ENCODE measurements around the gene LRRC47.
"Not testable (repeated sequence)": the region's sequence is repeated elsewhere in the genome, so short reads cannot be mapped to it uniquely, and the experiment has no call there.

The LRRC47 gene

GRCh38 chr1:3814771-3815561 is 18.7 kb upstream of the LRRC47 start:
- no peak overlapping the region for H3K9ac ChIP-seq (ENCODE audit: low read length)
- no peaks in the 10 kb centered on the region for H3F3A ChIP-seq (ENCODE audit: insufficient read depth, low read length)
- no peak overlapping the region for H2AFZ ChIP-seq (ENCODE audit: low read length)
- no peak overlapping the region for H3K27ac ChIP-seq (ENCODE audit: low read length)
- H3K4me1 ChIP-seq (ENCODE audit: low read length): no peaks in the 10 kb centered on the region
- DNase-seq: no peak
- H3K36me3 ChIP-seq (replicated peaks; ENCODE audit: insufficient read depth, low read length): no peaks in the 10 kb centered on the region
- no peaks in the 10 kb centered on the region for H3K9me3 ChIP-seq (replicated peaks; ENCODE audit: insufficient read depth, low read length)
- no peaks in the 10 kb centered on the region for H4K20me1 ChIP-seq (ENCODE audit: insufficient read depth, low read length)
- H3K79me2 ChIP-seq (ENCODE audit: low read length): no peaks in the 10 kb centered on the region
- no peak for TF ChIP-seq EZH2phosphoT487 (IDR thresholded peaks at IDR 0.05; ENCODE audit: low read length)
- no peak for TF ChIP-seq CTCF (IDR thresholded peaks at IDR 0.05; ENCODE audit: low read length)
- no peak for TF ChIP-seq EZH2 (optimal IDR thresholded peaks at IDR 0.05; ENCODE audit: low read depth, low read length)
- no peak overlapping the region for H3K4me2 ChIP-seq (ENCODE audit: low read depth, low read length)
- no peak overlapping the region for H3K4me3 ChIP-seq (ENCODE audit: low read length)
- H3K27me3 ChIP-seq (replicated peaks; ENCODE audit: insufficient read depth, low read length): no peaks in the 10 kb centered on the region
- no peaks in the 10 kb centered on the region for H3K9me2 ChIP-seq (replicated peaks; ENCODE audit: insufficient read depth, low read length)

DNA sequence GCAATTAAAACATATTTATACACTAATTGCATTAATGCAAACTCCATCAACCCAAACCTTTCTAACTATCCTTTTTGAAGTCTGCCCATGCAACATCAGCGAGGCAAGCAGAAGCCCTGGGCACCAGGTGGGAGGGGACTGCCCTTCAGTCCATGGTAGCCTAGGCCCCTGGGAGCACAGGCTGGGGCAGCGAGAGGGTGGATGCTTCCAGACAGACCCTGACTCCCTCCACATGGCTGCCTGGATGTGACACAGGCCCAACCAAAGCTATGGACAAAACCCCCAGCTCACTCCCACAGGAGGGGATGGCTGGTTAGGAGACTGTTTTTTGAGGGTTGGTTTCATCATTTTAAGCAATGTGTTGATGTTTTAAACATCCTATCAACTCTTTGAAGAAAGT is 17.8 kb upstream of the LRRC47 start:
- Histone ChIP-seq H2AFZ (ENCODE audit: low read length) (no peak overlapping the region), H3K4me2 (ENCODE audit: low read depth, low read length) (no peak overlapping the region), H3K27me3 (replicated peaks; ENCODE audit: insufficient read depth, low read length) (no peaks in the 10 kb centered on the region), H3K79me2 (ENCODE audit: low read length) (no peaks in the 10 kb centered on the region), H3K9ac (ENCODE audit: low read length) (no peak overlapping the region), H3K4me3 (ENCODE audit: low read length) (no peak overlapping the region), H3K9me3 (replicated peaks; ENCODE audit: insufficient read depth, low read length) (no peaks in the 10 kb centered on the region), H3K9me2 (replicated peaks; ENCODE audit: insufficient read depth, low read length) (no peaks in the 10 kb centered on the region), H3F3A (ENCODE audit: insufficient read depth, low read length) (no peaks in the 10 kb centered on the region), H3K27ac (ENCODE audit: low read length) (no peak overlapping the region), H3K36me3 (replicated peaks; ENCODE audit: insufficient read depth, low read length) (no peaks in the 10 kb centered on the region), H4K20me1 (ENCODE audit: insufficient read depth, low read length) (no peaks in the 10 kb centered on the region), H3K4me1 (ENCODE audit: low read length) (no peaks in the 10 kb centered on the region)
- TF ChIP-seq CTCF (IDR thresholded peaks at IDR 0.05; ENCODE audit: low read length) (no peak), EZH2 (optimal IDR thresholded peaks at IDR 0.05; ENCODE audit: low read depth, low read length) (no peak), EZH2phosphoT487 (IDR thresholded peaks at IDR 0.05; ENCODE audit: low read length) (no peak)
- no peak for DNase-seq

GRCh38 chr1:3811595-3811911 is 15.3 kb upstream of the LRRC47 start:
- TF ChIP-seq EZH2phosphoT487 (IDR thresholded peaks at IDR 0.05; ENCODE audit: low read length) (no peak), EZH2 (optimal IDR thresholded peaks at IDR 0.05; ENCODE audit: low read depth, low read length) (no peak), CTCF (IDR thresholded peaks at IDR 0.05; ENCODE audit: low read length) (no peak)
- H3K79me2 ChIP-seq (ENCODE audit: low read length): no peaks in the 10 kb centered on the region
- H3K9ac ChIP-seq (ENCODE audit: low read length): no peak overlapping the region
- H3K36me3 ChIP-seq (replicated peaks; ENCODE audit: insufficient read depth, low read length): no peaks in the 10 kb centered on the region
- no peak overlapping the region for H3K4me2 ChIP-seq (ENCODE audit: low read depth, low read length)
- H3F3A ChIP-seq (ENCODE audit: insufficient read depth, low read length): no peaks in the 10 kb centered on the region
- no peaks in the 10 kb centered on the region for H3K9me3 ChIP-seq (replicated peaks; ENCODE audit: insufficient read depth, low read length)
- H3K4me3 ChIP-seq (ENCODE audit: low read length): no peak overlapping the region
- no peaks in the 10 kb centered on the region for H4K20me1 ChIP-seq (ENCODE audit: insufficient read depth, low read length)
- no peak for DNase-seq
- H3K27ac ChIP-seq (ENCODE audit: low read length): no peak overlapping the region
- no peak overlapping the region for H2AFZ ChIP-seq (ENCODE audit: low read length)
- H3K9me2 ChIP-seq (replicated peaks; ENCODE audit: insufficient read depth, low read length): no peaks in the 10 kb centered on the region
- H3K4me1 ChIP-seq (ENCODE audit: low read length): no peaks in the 10 kb centered on the region
- H3K27me3 ChIP-seq (replicated peaks; ENCODE audit: insufficient read depth, low read length): peaks cover 5% of the 10 kb centered on the region; the same call in 1 of the 2 replicates

DNA sequence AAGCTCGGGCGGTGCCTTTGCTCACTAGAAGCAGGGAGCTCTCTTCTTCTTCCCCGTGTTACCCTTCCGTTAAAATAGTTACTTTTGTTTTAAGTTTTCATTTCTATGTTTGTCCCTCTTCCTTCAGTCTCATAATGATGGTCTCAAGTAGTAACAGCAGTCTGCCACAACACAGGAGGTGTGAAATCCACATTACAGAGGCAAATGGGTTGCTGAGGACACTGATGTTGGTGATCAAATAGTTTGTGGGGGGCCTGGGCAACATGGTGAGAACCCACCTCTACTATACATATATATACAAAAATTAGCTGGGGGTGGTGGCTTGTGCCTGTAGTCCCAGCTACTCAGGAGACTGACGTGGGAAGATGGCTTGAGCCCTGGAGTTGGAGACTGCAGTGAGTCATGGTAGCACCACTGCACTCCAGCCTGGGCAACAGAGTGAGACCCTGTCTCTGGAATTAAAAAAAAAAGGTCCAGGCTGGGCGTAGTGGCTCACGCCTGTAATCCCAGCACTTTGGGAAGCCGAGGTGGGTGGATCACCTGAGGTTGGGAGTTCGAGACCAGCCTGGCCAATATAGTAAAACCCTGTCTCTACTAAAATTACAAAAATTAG is 14.0 kb upstream of the LRRC47 start:
- not testable (repeated sequence) for H3K27ac ChIP-seq (ENCODE audit: low read length); H2AFZ ChIP-seq (ENCODE audit: low read length); DNase-seq; H3K4me2 ChIP-seq (ENCODE audit: low read depth, low read length); H3F3A ChIP-seq (ENCODE audit: insufficient read depth, low read length); H4K20me1 ChIP-seq (ENCODE audit: insufficient read depth, low read length); H3K9me2 ChIP-seq (replicated peaks; ENCODE audit: insufficient read depth, low read length); H3K4me1 ChIP-seq (ENCODE audit: low read length); H3K9me3 ChIP-seq (replicated peaks; ENCODE audit: insufficient read depth, low read length); H3K79me2 ChIP-seq (ENCODE audit: low read length); H3K9ac ChIP-seq (ENCODE audit: low read length); H3K36me3 ChIP-seq (replicated peaks; ENCODE audit: insufficient read depth, low read length); H3K4me3 ChIP-seq (ENCODE audit: low read length)
- H3K27me3 ChIP-seq (replicated peaks; ENCODE audit: insufficient read depth, low read length): peaks cover 10% of the 10 kb centered on the region
